Measurements from ENCODE around the gene BRD7.

- no peak for TF ChIP-seq CTCF (IDR thresholded peaks at IDR 0.05)
- TF ChIP-seq POLR2AphosphoS5 (IDR thresholded peaks at IDR 0.05), result no peak
Observed at GRCh38 chr16:50293041-50293783, 75.6 kb downstream of the BRD7 start.
